HepG2 (cell line): ENCODE data around the gene MMAA. TPM values are rescaled to one million over a fixed set of nuclear protein-coding genes. Genes with fewer than 3 reads are reported as not detected.

Experiments used
- ATAC-seq: fragments of 200-7000 bp; cut with Tn5 transposase; 3 replicates; pipeline ENCODE4 v1.9.1; 2020; ENCODE audit warnings: mild to moderate bottlenecking, moderate library complexity
- BruUV-seq: library from RNA; stranded (reverse); fragments of 400-500 nt; replicated peaks from 2 replicates; lab custom pipeline; 2021; lab: Mats Ljungman, UMichigan
- CTCF ChIA-PET: fragments of 300-600 bp; formaldehyde crosslinking; extraction: SDS; loops from one replicate; lab custom pipeline; 2021; ENCODE audit warnings: low total read pairs, inconsistent platforms, low intra/inter-chr PET ratio; lab: Yijun Ruan, JAX
- POLR2A ChIA-PET: fragments of 350-600 bp; sonication (Branson Sonifier 250); formaldehyde crosslinking; loops from one replicate; lab custom pipeline; 2020; ENCODE audit warnings: antibody characterized with exemption, inconsistent platforms; lab: Yijun Ruan, JAX
- DNase-seq: peaks from one replicate; pipeline ENCODE4 v3.0.0-alpha.2; 2015; ENCODE audit warnings: low spot score
- FAIRE-seq: peaks from 3 replicates; lab custom pipeline; 2011; peaks lifted over from hg19 to GRCh38; lab: Jason Lieb, UNC
- H2AFZ ChIP-seq: one replicate; pipeline ENCODE4 v1.6.1; 2011; ENCODE audit warnings: low read length, inconsistent platforms
- H3K27ac ChIP-seq: fragments of 300-600 bp; 3 replicates; pipeline ENCODE4 v1.8.0; 2011; ENCODE audit warnings: mixed run types, mild to moderate bottlenecking, mixed read lengths, low read length, inconsistent platforms; ENCODE audit not compliant: insufficient read depth; ENCODE audit errors: extremely low read length
- H3K27me3 ChIP-seq, 2 experiments: fragments of 200-600 bp in 1 of 2; 2 replicates in 1 of 2; 3 replicates in 1 of 2; pipeline versions ENCODE4 v1.6.0 to v1.8.0; 2011; ENCODE audit warnings: low read length in 2 of 2, mild to moderate bottlenecking in 2 of 2, moderate library complexity in 2 of 2, inconsistent platforms in 1 of 2; ENCODE audit not compliant: insufficient read depth in 2 of 2, control insufficient read depth in 1 of 2
- H3K36me3 ChIP-seq, 2 experiments: fragments of 200-600 bp in 1 of 2; replicated peaks in 1 of 2; 2 replicates in 1 of 2; 3 replicates in 1 of 2; pipeline versions ENCODE4 v1.5.1 to v1.8.0; 2011; ENCODE audit warnings: low read length in 2 of 2, inconsistent platforms in 1 of 2; ENCODE audit not compliant: insufficient read depth in 2 of 2, control insufficient read depth in 1 of 2
- H3K4me1 ChIP-seq: 2 replicates; pipeline ENCODE4 v1.5.1; 2012; ENCODE audit warnings: low read length, inconsistent platforms; ENCODE audit not compliant: insufficient read depth
- H3K4me2 ChIP-seq: 2 replicates; pipeline ENCODE4 v1.6.0; 2011; ENCODE audit warnings: low read depth, low read length, inconsistent platforms
- H3K4me3 ChIP-seq, 3 experiments: fragments of 200-600 bp in 1 of 3; sonication (generic), shearing (Covaris generic) in 1 of 3; replicated peaks in 1 of 3; 2 replicates each; pipeline ENCODE4 v1.5.1; 2011 to 2016; ENCODE audit warnings: low read length in 3 of 3, inconsistent platforms in 2 of 3, low read depth in 2 of 3, mild to moderate bottlenecking in 2 of 3, control low read depth in 1 of 3, mixed read lengths in 1 of 3; ENCODE audit not compliant: insufficient read depth in 1 of 3
- H3K79me2 ChIP-seq: one replicate; pipeline ENCODE4 v1.6.1; 2011; ENCODE audit warnings: low read length, inconsistent platforms; ENCODE audit not compliant: insufficient read depth
- H3K9ac ChIP-seq: 2 replicates; pipeline ENCODE4 v1.6.0; 2011; ENCODE audit warnings: mild to moderate bottlenecking, low read depth, low read length, inconsistent platforms; ENCODE audit not compliant: insufficient read depth
- H3K9me3 ChIP-seq: 2 replicates; pipeline ENCODE4 v1.5.1; 2012; ENCODE audit warnings: mild to moderate bottlenecking, low read length
- H4K20me1 ChIP-seq: 2 replicates; pipeline ENCODE4 v1.6.0; 2011; ENCODE audit warnings: inconsistent platforms, mild to moderate bottlenecking, low read length, moderate library complexity; ENCODE audit not compliant: insufficient read depth
- ARID4A ChIP-seq: sonication (generic); formaldehyde crosslinking; IDR thresholded peaks from 2 replicates; pipeline ENCODE4 v1.5.0; 2020; ENCODE audit warnings: mild to moderate bottlenecking, missing genetic modification reagents, borderline replicate concordance
- DR1 ChIP-seq: sonication (generic); formaldehyde crosslinking; IDR thresholded peaks from 2 replicates; pipeline ENCODE4 v1.8.0; 2021; ENCODE audit warnings: mild to moderate bottlenecking, missing genetic modification reagents, inconsistent platforms
- ELF4 ChIP-seq: sonication (generic); formaldehyde crosslinking; IDR thresholded peaks from 2 replicates; pipeline ENCODE4 v1.5.0; 2020; ENCODE audit warnings: missing genetic modification reagents, mild to moderate bottlenecking, moderate library complexity, borderline replicate concordance
- LBX2 ChIP-seq: sonication (generic); formaldehyde crosslinking; IDR thresholded peaks from 2 replicates; pipeline ENCODE4 v1.5.0; 2020; ENCODE audit warnings: missing genetic modification reagents, mild to moderate bottlenecking, borderline replicate concordance
- MTA3 ChIP-seq: sonication (generic); formaldehyde crosslinking; IDR thresholded peaks from 2 replicates; pipeline ENCODE4 v1.4.0; 2020; ENCODE audit warnings: missing genetic modification reagents
- MTF2 ChIP-seq: sonication (generic); formaldehyde crosslinking; IDR thresholded peaks from 2 replicates; pipeline ENCODE4 v1.5.0; 2020; ENCODE audit warnings: missing genetic modification reagents, borderline replicate concordance
- NKX3-1 ChIP-seq: sonication (generic); formaldehyde crosslinking; IDR thresholded peaks from 2 replicates; pipeline ENCODE4 v1.5.0; 2020; ENCODE audit warnings: missing genetic modification reagents
- POGZ ChIP-seq: sonication (generic); formaldehyde crosslinking; IDR thresholded peaks from 2 replicates; pipeline ENCODE4 v1.4.0; 2020; ENCODE audit warnings: mild to moderate bottlenecking, missing genetic modification reagents
- RORA ChIP-seq: sonication (generic); formaldehyde crosslinking; IDR thresholded peaks from 2 replicates; pipeline ENCODE4 v1.5.0; 2020; ENCODE audit warnings: mild to moderate bottlenecking, missing genetic modification reagents, moderate library complexity
- TSC22D2 ChIP-seq: sonication (generic); formaldehyde crosslinking; IDR thresholded peaks from 2 replicates; pipeline ENCODE4 v1.5.1; 2020; ENCODE audit warnings: missing genetic modification reagents, mild to moderate bottlenecking, borderline replicate concordance
- ZFP91 ChIP-seq: sonication (generic); formaldehyde crosslinking; IDR thresholded peaks from 2 replicates; pipeline ENCODE4 v1.9.0; 2022; ENCODE audit warnings: missing genetic modification reagents, mild to moderate bottlenecking, borderline replicate concordance
- ZNF124 ChIP-seq: sonication (generic); formaldehyde crosslinking; IDR thresholded peaks from 2 replicates; pipeline ENCODE4 v1.4.0; 2020; ENCODE audit warnings: missing genetic modification reagents
- WGBS: methylation state at CpG from one replicate; pipeline ENCODE4 v1.1.6; 2017; ENCODE audit warnings: low lambda C conversion rate; 5-methylcytosine and 5-hydroxymethylcytosine counted together
- in situ Hi-C: cut with HindIII; loops from 2 replicates; pipeline ENCODE4 v1.10.0; 2017; ENCODE audit warnings: low pct_unique_long_range_greater_than_20kb; ENCODE audit not compliant: extremely low pct_ligation_motif_present
- intact Hi-C: fragments of 100-400 bp; cut with micrococcal nuclease; formaldehyde crosslinking; loops from one replicate; pipeline ENCODE4 v1.10.0; 2022; ENCODE audit not compliant: unreplicated experiment
- polyA plus RNA-seq, 8 experiments: library from polyadenylated mRNA; depleted of rRNA in 3 of 8; stranded (reverse) in 7 of 8; unstranded in 1 of 8; fragments of >200 nt; fragmentation: Illumina TruSeq in 4 of 8; extraction: Trizol in 4 of 8; gene quantifications; 2 replicates each; pipeline versions ENCODE4 v1.2.1 to v1.2.3, GENCODE V29; 2011 to 2016; ENCODE audit warnings: low read depth in 4 of 8, missing spikeins in 1 of 8, mixed read lengths in 1 of 8; ENCODE audit not compliant: insufficient read depth in 1 of 8
- total RNA-seq, 5 experiments: library from RNA; depleted of rRNA; stranded (reverse); fragments of >200 nt; fragmentation: Illumina TruSeq; extraction: Trizol; gene quantifications; 2 replicates each; pipeline ENCODE4 v1.2.3, GENCODE V29; 2016; ENCODE audit warnings: low read depth in 1 of 5

The MMAA gene
- total and polyA plus RNA-seq, 2 of the 13 experiments (the other 11 are each of a cell fraction or from before 2014, with no cell fraction given) = 1.3 to 2.8 TPM

- no peak for TF ChIP-seq ZFP91 (CRISPR knock-in tag)
- no peak for TF ChIP-seq LBX2 (CRISPR knock-in tag)
- TF ChIP-seq POGZ (CRISPR knock-in tag) = no peak
- no peak for TF ChIP-seq MTF2 (CRISPR knock-in tag)
- TF ChIP-seq, all 625 proteins: peak for 0
Observed at GRCh38 chr4:145613566-145614232, 5.5 kb upstream of the MMAA start (continued).

- no peak overlapping the region for H3K27ac ChIP-seq
- in situ Hi-C loops = loop anchor here (10.0 kb wide), 2 partner anchors 399 to 1439 kb away; no protein-coding TSS in a partner anchor
- H3K9ac ChIP-seq = no peak overlapping the region
- H3K36me3 ChIP-seq = no peaks in the 10 kb centered on the region
- no peak overlapping the region for H3K4me2 ChIP-seq
- DNase-seq = no peak
- intact Hi-C loops = loop anchor here (10.0 kb wide), 1 partner anchor 1439 kb away; no protein-coding TSS in a partner anchor
- 35% methylated on average over 2 of the region's 2 CpGs for WGBS
- H3K79me2 ChIP-seq = no peaks in the 10 kb centered on the region
- H4K20me1 ChIP-seq = no peaks in the 10 kb centered on the region
- H3K4me3 ChIP-seq = no peak overlapping the region
- peaks cover 13% of the 10 kb centered on the region for H3K4me1 ChIP-seq
- no peaks in the 10 kb centered on the region for H3K9me3 ChIP-seq
- no peak for ATAC-seq
- CTCF ChIA-PET = no interaction called here
- POLR2A ChIA-PET = no interaction called here
- H3K27me3 ChIP-seq = no peaks in the 10 kb centered on the region; a peak in 1 of 5 replicates
- H2AFZ ChIP-seq = no peak overlapping the region
- no TSS peak for BruUV-seq
- no peak for FAIRE-seq
- TF ChIP-seq TSC22D2 (CRISPR knock-in tag) = no peak
- TF ChIP-seq MTA3 (CRISPR knock-in tag) = no peak
- TF ChIP-seq NKX3-1 = no peak
- no peak for TF ChIP-seq RORA
- no peak for TF ChIP-seq ZNF124 (CRISPR knock-in tag)
- TF ChIP-seq ARID4A = no peak
- no peak for TF ChIP-seq DR1 (CRISPR knock-in tag)
- no peak for TF ChIP-seq ELF4
Observed at GRCh38 chr4:145614233-145614610, 5.0 kb upstream of the MMAA start.
